Stimulated activated CD8-positive, alpha-beta memory T cell treated with anti-CD3 and anti-CD28 coated beads, Interleukin-7, amount 100 ng/mL, for 4 hours (primary cell): ENCODE data around the gene ERC2.
"Not testable (repeated sequence)": the region's sequence is repeated elsewhere in the genome, so short reads cannot be mapped to it uniquely, and the experiment has no call there.

Experiments
- DNase-seq, 2 donors: peaks; one replicate each; pipeline ENCODE4 v3.0.0-alpha.2; 2020; ENCODE audit warnings: low read depth in 2 of 2

Gene ERC2

DNA sequence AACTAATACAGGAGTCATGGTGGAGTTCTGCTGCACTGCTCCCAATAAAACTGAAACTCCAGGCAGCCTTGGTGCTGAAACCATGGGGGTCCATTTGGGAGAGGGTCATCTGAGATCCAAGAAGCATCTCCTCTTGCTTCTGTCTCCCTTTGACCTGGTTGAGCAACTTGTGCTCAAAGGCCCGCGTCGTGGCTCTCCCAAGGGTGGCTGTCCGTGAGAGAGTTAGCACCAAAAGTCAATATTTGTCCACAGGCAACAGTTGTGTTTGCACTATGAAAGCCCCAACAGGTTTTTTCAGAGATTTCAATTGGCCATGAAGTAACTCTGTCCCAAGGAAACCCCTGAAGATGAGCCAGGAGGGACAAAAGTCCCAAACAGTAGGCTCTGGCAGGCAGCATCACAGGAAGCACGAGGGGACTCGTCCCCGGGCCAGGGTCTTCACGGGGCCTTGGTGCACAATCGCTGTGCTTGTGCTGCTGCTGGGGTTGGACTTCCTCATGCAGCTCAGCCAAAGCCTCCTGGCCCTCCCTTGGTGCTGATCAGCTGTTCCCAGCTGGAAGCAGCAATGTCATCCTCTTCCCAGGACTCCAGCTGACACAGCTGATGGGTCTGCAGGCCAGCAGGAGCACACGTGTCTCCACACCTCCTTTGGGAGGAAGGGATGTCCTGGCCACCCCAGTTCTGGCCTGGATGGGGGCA is 941.8 kb downstream of the ERC2 start:
- no peak for DNase-seq

DNA sequence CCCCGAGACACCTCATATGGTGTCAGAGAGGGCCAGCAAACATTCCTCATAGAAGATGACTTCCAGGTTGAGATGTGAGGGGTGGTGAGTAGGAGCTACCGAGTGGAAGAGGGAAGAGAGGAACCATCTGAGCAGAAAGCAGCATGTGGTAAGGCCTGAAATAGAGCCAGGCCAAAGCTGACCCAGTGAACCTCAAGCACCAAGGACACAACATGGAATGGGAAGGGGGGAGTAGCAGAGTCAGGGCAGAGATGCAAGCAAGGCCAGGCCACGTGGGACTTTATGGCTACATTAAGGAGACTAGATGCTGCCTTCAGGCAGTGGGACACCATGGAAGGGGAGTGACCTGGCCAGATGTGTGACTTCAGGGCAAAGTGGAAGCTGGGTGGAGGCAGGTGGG is 942.8 kb downstream of the ERC2 start:
- no peak for DNase-seq

- DNase-seq, result no peak
These were observed 943.6 kb downstream of the ERC2 start for GRCh38 chr3:55524565-55525244.

DNA sequence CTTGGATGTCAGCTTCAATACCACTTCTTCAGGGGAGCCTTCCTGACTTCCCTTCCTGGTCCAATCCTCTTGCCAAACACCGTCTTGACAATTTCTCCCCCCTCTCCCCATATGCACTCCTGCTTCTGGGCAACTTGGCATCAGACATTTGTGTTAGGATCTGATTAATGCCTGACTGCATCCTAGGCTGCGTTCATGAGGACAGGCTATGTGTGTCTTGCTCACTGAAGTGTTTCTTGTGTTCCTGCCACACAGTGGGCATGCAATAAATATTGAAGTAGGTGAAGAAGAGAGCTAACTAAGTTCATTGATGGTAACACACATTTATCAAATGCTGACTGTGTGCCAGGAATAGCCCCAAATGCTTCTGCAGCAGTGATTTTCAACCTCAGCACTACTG is 944.8 kb downstream of the ERC2 start:
- no peak for DNase-seq

DNA sequence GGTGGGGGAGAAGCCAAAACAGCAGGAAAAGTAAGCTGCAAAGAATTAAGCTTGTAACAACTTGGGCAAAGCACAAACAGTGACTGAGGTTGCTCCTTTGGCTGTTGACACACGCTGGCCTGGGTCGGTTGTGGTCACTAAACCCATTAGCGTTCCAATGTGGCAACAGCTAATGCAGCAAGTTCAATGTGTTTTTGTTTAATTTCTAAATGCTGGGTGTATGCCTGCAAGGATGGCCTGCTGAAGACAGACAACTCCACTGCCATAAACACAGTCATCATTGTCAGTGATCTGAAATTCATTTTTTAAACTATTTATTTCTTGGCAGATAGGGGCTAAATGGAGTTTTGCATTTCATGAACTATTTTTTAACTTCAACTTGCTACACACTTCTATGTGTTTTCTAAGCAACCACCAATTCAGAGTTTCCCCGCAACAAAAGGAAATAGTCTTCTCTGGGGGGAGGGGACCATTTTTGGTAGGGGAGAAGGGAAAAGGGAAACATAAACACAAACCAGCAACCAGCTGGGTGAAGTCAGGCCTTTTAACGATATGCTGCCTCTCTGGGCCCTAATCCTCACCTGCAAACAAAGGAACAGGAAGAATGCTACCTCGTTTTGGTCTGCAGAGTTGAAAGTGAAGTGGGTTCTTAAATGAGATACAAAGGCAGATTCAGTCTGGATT is 946.4 kb downstream of the ERC2 start:
- no peak for DNase-seq

DNA sequence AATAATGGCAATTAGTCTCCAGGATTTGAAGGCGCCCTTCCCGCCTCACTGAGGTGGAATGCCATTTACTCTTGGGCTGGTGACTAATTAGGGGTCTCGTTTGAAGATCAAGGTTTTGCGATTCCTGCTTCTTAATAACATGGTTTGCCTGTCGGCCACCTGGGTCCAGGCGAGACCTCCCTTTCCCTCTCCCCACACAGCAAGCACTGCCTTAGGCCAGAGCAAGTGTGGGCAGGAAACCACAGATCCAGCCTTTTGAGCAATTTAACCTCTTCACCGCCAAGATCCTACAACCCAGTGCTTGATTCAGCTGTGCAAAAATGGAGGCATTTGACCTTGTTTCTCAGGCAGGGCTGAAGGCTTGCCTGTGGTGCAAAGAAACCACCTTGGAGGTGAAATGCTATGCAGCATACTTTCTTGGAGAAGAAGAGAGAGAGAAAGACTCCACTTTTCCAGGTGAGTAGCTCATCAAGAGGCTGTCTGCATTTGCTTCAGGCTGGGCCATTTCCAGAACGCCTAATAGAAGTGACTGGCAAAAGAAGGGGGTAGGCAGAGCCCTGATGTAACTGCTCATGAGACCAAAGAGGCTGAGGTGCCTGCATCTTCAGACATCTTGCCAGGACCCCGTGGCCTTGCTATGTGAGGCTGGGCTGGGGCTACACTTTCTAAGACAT is 947.1 kb downstream of the ERC2 start:
- DNase-seq, result no peak

DNA sequence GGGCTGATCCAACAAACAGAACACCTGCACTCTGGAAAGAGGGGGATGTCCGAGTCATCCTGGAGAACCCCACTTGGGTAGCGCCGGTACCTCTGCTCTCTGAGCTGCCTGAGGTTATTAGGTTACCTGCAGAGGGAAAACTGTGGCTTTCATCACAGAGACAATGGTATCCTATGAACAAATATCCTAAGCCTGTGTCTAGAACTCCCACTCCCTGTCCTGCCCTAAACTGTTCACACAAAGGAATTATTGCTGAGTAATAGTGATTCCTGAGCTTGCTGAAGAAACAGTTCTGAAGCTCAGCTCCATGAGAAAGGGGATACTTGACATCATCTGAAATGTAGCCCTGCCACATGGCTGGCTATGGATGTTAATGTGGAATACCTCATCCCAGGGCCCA is 949.2 kb downstream of the ERC2 start:
- DNase-seq, result no peak

DNA sequence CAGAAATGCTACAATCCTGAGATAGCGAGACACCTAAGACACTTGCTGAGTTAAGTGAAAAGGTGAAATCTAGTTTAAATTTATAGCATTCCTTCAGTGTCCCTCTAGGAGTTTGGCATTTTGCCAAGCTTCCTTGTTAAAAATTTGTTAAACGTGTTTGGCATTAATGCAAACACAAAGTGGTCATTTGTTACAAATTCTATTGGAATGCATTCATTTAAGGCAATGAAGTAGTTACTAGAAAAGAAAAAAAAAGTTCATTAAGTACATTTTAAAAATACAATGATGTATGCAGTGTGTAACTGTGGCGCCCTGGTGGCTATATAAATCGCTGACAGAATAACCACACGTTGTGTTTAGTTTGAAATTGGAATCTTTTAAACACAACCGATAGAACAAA is 949.8 kb downstream of the ERC2 start:
- DNase-seq, result no peak

DNA sequence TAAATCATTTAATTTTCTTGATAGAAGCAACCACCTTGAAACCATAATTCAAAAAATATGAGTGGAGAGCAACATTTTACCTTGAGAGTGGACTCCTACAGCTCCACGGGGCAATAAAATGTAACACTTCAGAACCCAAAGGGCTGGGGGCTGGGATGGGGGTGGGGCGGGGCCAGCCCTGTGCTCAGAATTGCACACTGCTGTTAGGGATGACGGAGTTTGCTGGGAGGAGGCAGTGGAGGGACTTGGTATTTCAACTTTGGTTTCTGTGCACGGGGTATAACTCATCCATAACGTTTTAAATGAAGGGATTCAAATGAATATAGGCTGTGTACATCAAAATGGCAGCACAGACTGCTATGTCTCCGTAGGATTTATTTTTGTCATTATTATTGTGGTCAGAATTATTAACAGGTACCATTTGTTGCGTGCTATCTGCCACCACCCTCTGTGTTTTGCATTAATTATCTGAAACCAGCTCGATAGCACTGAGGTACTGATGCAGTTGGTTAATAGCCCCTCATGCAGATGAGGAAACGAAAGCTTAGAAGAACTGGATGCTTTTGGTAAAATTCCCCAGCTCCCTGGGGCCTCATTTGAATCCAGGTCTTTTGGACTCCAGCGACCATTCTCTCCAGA is 951.8 kb downstream of the ERC2 start:
- DNase-seq, result no peak

DNA sequence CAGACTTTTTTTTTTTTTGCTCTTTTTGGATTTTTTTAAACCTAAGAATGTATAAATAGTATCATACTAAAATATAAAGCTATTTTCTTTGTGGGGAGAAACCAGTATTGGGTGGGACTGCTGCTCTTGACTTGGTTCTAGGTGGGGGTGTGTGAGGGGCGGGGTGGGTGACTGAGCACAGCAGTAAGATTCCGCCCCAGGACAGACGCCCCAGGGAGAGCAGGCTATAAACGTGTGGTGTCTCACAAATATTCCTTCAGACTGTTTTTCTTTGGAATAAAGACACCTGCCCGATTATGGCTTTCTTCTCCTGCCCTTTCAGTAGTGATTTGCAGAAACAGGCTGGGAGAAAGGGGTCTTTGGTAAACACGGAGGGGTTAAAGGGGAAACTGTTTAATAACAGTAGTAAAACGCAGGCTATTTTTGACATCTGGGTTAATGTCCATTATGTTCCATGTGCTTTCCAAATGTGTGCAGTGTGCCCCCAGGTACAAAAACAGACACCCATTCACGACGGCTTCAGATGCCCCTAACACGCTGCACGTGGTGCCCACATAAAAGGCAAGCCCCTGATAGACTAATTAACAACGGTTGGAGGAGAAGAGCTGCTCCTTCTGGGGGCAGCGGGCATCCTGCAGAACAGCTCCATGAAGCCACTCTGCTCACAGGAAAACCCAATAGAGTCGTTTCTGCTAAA is 952.6 kb downstream of the ERC2 start:
- no peak for DNase-seq

- DNase-seq, result no peak
These were observed 953.3 kb downstream of the ERC2 start for GRCh38 chr3:55514962-55515361.

GRCh38 chr3:55512571-55513343 is 955.5 kb downstream of the ERC2 start:
- DNase-seq, result no peak

DNA sequence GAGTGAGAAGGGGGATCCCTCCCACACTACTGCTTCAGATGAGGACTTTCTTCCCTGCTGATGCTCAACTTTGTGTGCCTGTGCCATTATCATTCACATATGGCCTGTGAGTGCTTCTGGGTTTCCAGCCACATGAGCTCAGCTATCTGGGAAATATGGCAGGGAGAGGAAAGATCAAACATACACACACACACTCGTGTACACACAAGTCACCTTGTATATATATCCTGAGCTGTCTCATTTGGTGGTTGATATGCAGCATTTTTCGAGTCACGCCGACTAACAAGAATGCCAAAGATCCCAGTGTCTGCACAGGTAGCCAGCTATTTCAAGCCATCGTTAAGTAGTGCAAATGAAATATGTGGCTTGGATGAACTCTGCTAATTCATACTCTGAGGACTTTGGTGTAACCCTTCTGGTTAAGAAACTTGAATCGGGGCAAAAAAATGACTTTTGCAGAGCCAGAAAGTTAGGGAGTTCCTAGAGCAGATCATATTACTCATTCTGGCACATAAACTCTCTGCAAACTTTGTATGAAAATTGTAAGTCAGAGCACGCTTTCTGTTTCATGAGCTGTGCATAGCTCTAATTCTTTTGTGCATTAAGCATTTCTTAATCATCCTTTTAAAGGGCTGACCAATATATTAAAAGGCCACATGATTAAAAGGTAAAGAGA is 956.2 kb downstream of the ERC2 start:
- DNase-seq, result no peak

DNA sequence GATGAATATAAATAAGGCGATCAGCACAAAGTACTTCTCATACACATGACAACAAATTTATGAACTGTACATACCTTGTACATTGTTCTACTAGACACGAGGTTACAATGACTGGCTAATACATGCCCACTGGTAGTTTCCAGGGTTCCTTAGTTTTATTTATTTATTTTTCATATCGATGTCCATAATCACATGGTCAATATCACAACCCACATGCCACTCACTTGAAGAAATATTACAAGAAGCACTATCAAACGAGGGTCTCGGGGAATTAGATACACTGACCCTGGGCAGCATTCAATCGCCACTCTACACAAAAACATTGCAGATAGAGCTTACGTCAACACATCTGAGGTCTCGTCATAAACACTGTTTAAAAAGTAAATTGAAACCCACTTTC is 959.9 kb downstream of the ERC2 start:
- no peak for DNase-seq

- DNase-seq, result no peak
These were observed 960.5 kb downstream of the ERC2 start for GRCh38 chr3:55507808-55508207.

DNA sequence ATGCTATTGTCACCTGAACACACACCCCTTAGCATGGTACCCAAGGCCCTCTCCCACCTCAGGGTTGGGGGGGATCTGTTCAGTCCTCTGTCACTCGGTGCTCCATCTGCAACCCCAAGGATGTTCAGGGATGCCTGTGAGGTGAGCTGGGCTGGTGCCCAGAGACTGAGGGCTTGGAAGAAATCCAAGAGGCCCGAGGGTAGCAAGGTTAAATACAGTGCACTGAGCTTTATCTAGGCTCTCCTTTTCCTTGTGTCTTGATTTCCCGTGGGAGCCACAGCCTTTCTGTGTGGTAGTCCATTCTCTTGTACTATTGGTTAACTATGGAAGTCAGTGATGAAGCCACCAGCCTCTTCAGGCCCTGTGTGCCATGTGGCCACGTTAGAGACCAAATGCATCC is 962.5 kb downstream of the ERC2 start:
- DNase-seq, result no peak

GRCh38 chr3:55505102-55505501 is 963.2 kb downstream of the ERC2 start:
- DNase-seq, result not testable (repeated sequence)

DNA sequence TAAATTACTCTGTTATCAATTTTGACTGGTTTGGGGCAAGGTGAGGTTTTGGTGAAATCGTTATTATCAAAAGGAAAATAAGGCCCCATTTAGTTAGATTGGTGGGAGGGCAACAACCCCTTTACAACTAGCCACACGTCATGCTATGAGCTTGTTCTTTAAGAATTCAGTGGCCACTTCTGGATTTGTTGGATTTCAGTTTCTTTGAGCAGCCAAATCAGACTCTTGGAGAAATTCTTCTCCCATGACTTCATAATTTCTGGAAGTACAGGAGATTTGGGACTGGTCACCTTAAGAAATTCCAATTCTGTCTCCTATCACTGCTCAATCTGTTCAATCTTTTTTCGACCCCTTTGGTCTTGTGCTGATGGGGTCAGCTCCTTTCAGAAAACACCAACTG is 966.4 kb downstream of the ERC2 start:
- DNase-seq, result no peak

DNA sequence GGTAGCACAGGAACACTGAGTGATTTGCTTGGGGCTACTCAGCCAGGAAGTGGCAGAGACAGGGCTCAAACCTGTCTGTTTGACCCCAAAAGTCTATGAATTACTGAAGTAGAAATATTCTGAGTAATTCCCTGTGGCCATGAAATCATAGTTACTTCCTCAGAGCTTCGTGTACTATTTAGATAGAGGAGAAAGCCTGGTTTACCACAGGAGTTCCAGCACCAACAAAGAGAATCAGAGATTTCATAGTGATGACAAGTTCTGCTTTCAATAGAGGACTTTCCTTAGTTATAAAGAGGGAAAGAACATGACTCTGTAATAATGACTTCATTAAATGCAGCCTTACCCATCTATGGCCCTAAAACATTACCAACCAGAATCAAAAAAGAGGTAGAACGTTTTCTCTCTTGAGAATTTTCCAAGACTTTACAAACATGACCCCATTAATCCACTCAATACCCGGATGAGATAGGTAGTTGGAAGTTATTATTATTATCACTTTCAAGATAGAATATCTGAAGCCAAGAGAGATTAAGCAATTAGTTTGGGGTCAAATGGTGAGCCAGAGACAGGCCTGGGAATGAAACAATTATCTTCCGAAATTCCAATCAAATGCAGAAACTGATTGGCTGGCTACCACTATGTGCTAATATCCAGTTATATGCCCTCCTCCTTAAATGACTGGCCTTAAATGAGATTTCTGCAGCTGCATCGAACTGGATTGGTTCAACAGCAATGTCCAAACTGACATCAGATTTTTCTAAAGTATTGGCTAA is 967.5 kb downstream of the ERC2 start:
- DNase-seq, result no peak
